T follicular helper cell (primary cell): Measurements from ENCODE around the gene CABLES2.

Experiments
- DNase-seq: peaks from one replicate; pipeline ENCODE4 v3.0.0-alpha.2; 2020; ENCODE audit warnings: low read depth
- total RNA-seq, 2 experiments: gene quantifications; one replicate each; lab custom pipeline; 2026; lab: John Stamatoyannopoulos, UW

The CABLES2 gene
- 6.0 to 11.0 reads per million in 2 experiments for total RNA-seq

DNA sequence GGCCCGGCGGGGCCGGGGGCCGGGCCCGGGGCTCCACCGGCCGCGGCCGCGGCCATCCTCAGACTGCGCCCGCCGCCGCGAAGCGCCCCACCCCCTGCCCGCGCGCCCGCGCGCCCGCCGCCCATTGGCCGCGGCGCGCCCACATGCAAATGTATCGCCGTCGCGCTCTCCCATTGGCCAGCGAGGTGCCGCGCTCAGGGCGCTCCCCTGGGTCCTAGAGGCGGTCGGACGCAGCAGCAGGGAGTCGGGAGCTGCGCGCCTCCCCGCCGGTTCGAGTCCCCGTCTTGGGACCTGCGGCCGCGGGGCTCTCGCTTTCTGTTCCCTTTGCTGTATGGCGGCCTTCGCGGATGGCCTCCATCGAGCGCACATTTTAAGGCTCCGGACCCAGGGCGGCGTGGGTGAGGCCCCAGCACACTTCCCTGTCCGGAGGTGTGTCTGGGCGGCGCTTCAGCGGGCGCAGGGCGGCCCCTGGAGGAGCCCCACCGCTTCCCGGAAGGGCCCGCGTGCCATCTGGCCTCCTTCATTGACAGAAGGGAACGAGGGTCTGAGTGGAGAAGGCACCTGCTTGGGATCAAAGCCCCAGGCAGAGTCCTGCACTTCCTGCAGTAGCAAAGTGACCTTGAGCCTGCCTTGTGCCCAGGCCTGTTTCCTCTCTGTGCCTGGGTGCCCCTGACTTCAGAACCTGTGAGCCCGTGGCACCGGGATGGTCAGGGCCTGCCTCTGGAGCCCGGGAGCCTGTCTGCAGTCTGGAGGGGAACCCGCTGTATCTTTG is at the start of gene CABLES2:
Gene CABLES2 (minus strand): TSS at position 65 of the 772 bp plus-strand sequence. CDS start 9 bp downstream, at position 56.
- DNase-seq, result peak; percentile 87

- no peak for DNase-seq
Measured at GRCh38 chr20:62455929-62456328, 48.8 kb upstream of the CABLES2 start.

GRCh38 chr20:62454904-62455636 is 48.0 kb upstream of the CABLES2 start:
- no peak for DNase-seq

GRCh38 chr20:62453186-62453808 is 46.2 kb upstream of the CABLES2 start:
- DNase-seq, result no peak

DNA sequence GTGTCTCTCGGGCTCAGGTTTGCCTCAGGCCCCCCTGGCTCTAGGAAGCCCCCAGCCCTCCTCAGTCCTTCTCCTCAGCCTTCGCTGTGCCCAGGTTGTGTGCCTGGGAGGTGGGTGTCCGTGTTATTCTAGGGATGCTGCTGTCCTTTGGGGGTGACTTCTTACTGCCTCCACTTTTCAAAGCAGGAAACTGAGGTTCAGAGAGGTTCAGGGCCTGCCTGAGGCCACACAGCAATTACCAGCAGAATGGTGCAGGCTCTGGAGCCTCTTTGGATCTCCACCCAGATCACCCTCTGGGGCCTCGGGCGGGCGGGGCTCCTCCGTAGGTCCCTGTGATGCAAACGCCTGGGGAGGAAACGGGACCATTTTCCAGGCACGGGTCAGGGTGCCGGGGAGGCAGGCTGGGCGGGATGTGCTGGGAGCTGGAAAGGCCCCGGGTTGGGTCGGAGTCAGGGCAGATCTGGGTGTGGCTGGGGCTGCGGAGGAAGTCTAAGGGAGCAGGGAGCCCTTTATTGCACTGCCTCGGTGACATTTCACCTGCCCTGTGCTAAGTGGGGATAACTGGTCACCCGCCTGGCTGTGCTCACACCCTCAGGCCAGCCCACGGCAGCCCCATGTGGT is 45.5 kb upstream of the CABLES2 start:
- DNase-seq, result no peak

DNA sequence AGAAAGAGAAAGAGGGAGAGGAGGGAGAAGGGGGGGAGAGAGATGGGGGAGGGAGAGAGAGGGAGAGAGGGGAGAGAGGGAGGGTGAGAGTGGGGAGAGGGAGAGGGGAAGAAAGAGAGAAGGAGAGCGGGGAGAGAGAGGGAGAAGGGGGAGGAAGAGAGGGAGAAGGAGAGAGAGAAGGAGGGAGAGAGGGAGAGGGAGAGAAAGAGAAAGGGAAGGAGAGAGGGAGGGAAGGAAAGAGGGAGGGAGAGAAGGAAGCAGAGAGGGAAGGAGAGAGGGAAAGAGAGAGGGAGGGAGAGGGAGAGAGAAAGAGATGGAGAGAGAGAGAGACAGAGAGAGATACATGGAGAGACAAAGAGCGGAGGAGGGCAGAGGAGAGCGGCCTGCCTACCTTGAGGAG is 44.9 kb upstream of the CABLES2 start:
- no peak for DNase-seq

- no peak for DNase-seq
Measured at GRCh38 chr20:62451156-62451767, 44.2 kb upstream of the CABLES2 start.

DNA sequence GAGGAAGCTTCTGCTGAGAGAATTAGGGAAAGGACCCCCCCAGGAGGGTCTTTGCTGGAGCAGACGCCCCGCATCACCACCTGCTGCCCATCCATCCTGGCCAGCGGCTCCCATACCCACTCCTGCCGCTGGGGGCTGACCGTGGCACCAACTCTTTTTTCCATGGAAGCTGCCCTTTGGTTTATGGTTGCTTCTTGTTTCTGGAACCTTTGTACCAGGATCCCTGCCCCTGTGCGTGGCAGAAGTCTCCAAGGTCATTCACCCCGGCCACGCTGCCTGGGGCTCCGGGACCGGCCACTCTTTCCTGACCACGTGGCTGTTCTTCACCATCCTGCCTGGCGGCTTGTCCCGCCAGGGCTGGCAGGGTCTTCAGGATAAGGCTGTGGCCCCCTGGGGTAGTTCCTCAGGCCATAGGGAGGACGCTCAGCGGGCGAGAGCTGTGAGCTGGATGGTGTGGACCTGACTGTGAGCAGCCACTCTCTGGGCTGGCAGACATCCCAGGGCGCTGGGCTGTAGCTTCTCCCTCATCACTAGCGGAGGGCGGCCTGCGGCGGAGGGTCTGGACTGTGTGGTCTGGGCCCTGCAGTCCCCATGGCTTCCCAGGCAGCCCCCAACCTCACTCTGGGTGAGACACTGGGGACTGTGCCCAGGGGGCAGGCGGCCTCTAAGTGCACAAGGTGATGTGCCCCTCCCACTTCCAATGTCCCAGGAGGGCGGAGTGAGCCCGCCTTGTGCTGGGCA is 43.0 kb upstream of the CABLES2 start:
- no peak for DNase-seq

DNA sequence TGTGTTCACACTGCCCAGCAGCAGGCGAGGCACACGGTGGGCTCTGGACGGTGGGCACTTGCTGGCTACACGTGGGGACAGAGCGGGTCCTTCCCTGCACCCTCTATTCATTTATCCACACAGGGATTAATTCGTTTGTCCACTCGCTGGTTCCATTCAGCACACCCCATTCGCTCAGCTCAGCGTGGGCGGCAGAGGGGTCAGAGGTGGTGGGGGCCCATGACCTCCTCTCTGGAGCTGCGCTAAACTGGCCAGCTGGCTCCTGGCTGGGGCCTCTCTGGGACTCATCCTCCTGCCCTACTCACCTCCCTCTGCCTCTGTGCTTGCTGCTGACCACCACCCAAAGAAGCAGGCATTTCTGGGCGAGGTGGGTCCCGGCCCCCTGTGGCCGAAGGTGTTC is 41.7 kb upstream of the CABLES2 start:
- DNase-seq, result no peak

DNA sequence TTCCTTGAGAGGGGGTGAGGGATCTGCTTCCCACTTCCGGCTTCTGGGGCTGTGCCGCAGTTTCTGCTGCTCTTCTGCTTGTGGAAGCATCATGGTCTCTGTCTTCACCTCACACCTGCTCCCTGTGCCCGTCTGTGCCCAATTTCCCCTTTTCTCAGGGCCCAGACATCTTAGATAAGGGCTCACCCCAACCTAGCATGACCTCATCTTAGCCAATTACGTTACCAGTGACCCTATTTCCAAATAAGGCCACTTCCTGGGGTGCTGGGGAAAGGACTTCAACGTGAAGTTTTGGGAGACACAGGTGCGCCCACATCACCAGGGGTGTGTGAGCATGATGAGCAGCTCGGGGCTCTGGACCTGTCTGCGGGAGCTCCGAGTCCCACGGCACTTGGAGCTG is 41.0 kb upstream of the CABLES2 start:
- DNase-seq, result no peak

DNA sequence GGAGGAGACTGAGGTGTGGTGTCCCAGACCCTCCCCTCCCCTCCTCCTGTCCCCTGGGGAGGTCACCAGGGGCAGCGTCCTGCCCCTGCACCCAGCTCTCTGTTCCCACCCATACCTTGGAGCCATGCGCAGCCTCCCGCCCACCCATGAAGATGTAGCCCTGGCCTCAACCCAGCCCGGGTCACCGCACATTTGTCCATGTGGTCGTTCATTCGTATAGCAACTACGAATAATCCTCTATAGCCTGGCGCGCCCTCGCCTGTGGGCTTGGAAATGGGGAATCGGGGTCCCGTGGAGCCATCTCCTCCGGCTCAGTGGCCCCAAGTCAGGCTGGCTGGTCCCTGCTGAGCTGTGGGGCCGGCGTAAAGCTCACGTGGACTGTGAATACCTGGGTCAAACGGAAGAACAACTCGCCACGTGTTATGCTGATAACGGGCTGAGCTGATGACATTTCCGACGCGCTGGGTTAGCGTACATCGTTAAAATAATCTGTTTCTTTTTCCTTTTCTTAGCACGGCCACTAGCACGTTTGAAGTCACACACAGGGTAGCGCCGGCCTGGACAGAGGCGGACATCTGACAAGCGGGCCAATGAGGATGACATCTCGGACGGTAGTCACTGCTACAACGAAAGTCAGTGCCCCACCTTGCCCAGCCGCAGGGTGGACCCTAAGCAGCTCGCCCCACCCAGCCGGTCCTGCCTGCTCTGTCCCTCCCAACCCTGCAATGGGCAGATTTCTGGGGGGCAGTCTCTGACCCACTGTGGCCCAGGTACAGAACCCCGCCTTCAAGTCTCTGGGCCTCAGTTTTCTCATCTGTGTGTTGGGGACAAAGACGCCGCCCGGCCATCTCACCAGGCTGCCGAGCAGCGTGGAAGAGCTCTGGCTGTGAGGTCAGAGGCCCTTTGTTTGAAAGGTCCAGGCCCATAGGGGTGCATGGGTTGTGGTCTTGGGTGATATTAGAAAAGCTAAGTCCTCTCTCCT is 40.1 kb upstream of the CABLES2 start:
- no peak for DNase-seq

DNA sequence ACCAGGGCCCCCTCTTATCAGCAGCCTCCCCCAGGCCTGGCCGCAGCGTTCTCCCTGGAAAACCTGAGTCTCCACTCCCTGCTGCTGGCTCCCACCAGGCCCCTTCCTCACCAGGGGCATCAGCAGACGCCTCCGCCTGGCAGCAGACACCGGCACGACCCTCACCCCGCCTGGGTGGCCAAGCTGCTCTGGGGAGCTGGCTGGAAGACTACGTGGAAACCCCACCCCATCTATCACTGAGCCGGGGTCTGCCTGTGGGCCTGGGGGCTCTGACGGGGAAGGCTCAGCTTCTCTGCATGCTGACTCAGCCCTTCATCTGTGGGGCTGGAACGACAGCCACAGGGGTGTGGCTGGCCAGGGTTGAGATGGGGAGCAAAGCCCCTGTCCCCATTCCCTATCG is 39.4 kb upstream of the CABLES2 start:
- DNase-seq, result no peak

GRCh38 chr20:62445553-62446340 is 38.7 kb upstream of the CABLES2 start:
- DNase-seq, result no peak

- no peak for DNase-seq
Measured at GRCh38 chr20:62444286-62444685, 37.2 kb upstream of the CABLES2 start.

DNA sequence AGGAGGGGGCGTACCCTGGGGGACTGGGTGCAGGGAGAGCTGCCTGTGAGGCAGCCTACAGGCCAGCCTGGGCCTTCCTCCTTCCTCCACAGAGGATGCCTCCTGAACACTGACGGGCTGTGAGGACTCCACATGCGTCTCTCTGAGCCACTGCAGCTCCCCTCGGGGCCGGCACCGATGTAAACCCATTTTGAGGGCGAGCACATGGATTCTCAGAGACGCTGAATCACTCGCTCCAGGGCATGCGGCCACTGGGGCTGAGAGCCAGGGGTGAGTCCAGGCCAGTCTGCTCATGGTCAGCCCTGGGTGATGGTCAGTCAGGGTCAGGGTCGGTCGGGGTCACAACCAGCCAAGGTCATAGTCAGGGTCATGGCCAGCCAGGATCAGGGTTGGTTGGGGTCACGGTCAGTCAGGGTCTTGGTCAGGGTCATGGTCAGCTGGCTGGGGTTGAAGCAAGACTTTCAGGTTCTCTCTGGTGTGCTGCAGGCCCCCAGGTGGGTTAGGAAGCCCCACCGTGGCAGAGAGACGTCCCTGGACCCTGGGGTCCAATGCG is 35.0 kb upstream of the CABLES2 start:
- no peak for DNase-seq

GRCh38 chr20:62439218-62439617 is 32.1 kb upstream of the CABLES2 start:
- DNase-seq, result no peak

DNA sequence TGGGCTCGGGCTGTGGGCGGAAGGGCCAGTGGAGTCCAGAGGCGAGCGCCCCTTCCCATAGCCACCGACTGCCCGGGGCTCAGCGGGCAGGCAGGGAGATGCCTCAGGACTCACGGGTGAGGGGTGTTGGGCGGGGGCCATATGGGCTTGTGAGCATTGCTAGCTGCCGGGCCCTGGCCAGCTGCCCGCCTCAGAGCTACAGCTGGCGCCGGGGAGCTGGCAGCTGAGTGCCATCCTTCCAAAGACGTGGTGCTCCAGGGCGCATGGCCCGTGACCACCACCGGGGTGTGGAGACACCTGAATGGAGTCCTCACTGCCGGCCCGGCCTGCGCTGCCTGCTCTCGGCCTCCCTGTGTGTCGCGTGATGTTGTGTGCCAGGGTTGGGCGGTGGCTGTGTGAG is 30.8 kb upstream of the CABLES2 start:
- DNase-seq, result no peak

- no peak for DNase-seq
Measured at GRCh38 chr20:62437496-62437895, 30.4 kb upstream of the CABLES2 start.

DNA sequence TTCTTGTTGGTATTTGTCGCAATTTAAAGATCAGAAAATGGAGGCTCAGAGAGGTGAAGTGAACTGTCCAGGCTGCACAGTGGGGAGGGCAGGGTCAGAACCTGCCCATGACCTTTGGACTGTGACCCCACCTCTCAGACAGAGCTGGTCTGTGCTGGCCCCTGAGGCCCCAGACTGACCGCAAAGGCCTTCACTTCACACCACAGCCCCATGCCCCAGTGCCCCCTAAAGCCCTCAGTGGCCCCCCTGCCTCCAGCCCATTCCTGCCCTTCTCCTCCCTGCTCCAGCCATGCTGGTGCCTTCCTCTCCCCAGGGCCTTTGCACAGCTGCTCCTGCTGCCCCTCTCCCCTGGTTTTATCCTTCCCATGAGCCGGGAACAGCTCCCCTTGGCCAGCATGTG is 29.6 kb upstream of the CABLES2 start:
- no peak for DNase-seq
